WTC11 (cell line): ENCODE results near the gene SEC24C. TPM values are rescaled to one million over a fixed set of nuclear protein-coding genes. Genes with fewer than 3 reads are reported as not detected.
A peak's percentile ranks its signal among the peaks of the same experiment; 100 is the strongest.

Experiments used
- ATAC-seq: fragments of 200-7000 bp; cut with Tn5 transposase; 2 replicates; pipeline ENCODE4 v1.10.0; 2021; ENCODE audit warnings: mild to moderate bottlenecking, moderate library complexity
- CTCF ChIA-PET: fragments of 300-600 bp; sonication (Branson Sonifier 250); formaldehyde crosslinking; loops from one replicate; lab custom pipeline; 2021; ENCODE audit warnings: antibody characterized with exemption; lab: Charles Lee
- POLR2A ChIA-PET: fragments of 350-600 bp; sonication (Branson Sonifier 250); formaldehyde crosslinking; loops from one replicate; lab custom pipeline; 2021; ENCODE audit warnings: antibody characterized with exemption; lab: Charles Lee
- DNase-seq: peaks from one replicate; pipeline ENCODE4 v3.0.0; 2021; ENCODE audit warnings: low spot score
- H3K27ac Mint-ChIP-seq: 2 replicates; pipeline ENCODE4 v1.8.0; 2021; ENCODE audit warnings: mixed read lengths
- H3K27me3 Mint-ChIP-seq: 2 replicates; pipeline ENCODE4 v1.8.0; 2021; ENCODE audit warnings: low read depth, mild to moderate bottlenecking, moderate library complexity, mixed read lengths
- H3K36me3 Mint-ChIP-seq: 2 replicates; pipeline ENCODE4 v1.8.0; 2021; ENCODE audit warnings: mixed read lengths
- H3K4me1 Mint-ChIP-seq: 2 replicates; pipeline ENCODE4 v1.8.0; 2022; ENCODE audit warnings: mixed read lengths
- H3K4me3 Mint-ChIP-seq: 2 replicates; pipeline ENCODE4 v1.8.0; 2021; ENCODE audit warnings: mild to moderate bottlenecking, moderate library complexity, mixed read lengths
- H3K9me3 Mint-ChIP-seq: 2 replicates; pipeline ENCODE4 v1.8.0; 2021; ENCODE audit warnings: mixed read lengths
- EMX1 ChIP-seq: fragments of 250-450 bp; sonication (Bioruptor Pico); IDR thresholded peaks from 2 replicates; pipeline ENCODE4 v1.8.0; 2021; ENCODE audit warnings: mild to moderate bottlenecking
- GABPB1 ChIP-seq: sonication (generic); formaldehyde crosslinking; IDR thresholded peaks from 2 replicates; pipeline ENCODE4 v1.8.1; 2023; ENCODE audit warnings: mild to moderate bottlenecking, missing genetic modification reagents
- GRHL2 ChIP-seq: fragments of 250-450 bp; sonication (Bioruptor Pico); IDR thresholded peaks from 2 replicates; pipeline ENCODE4 v1.8.0; 2022; ENCODE audit warnings: mild to moderate bottlenecking, moderate library complexity; ENCODE audit not compliant: insufficient replicate concordance, severe bottlenecking
- GTF2I ChIP-seq: fragments of 250-450 bp; sonication (Bioruptor Pico); conservative IDR thresholded peaks from 2 replicates; pipeline ENCODE4 v1.4.0; 2021; ENCODE audit warnings: mild to moderate bottlenecking
- NFATC4 ChIP-seq: fragments of 250-450 bp; sonication (Bioruptor Pico); IDR thresholded peaks from 2 replicates; pipeline ENCODE4 v1.9.0; 2021; ENCODE audit warnings: mild to moderate bottlenecking
- NFYB ChIP-seq: sonication (generic); formaldehyde crosslinking; conservative IDR thresholded peaks from 2 replicates; pipeline ENCODE4 v1.8.0; 2022; ENCODE audit warnings: low read depth, missing genetic modification reagents
- ZNF396 ChIP-seq: fragments of 250-450 bp; sonication (Bioruptor Pico); IDR thresholded peaks from 2 replicates; pipeline ENCODE4 v1.8.0; 2021; ENCODE audit warnings: mild to moderate bottlenecking, moderate library complexity, borderline replicate concordance
- total RNA-seq: library from RNA; stranded (reverse); gene quantifications from 3 replicates; pipeline ENCODE4 v1.2.3, GENCODE V29; 2021
- TF ChIP-seq, protein P1 (sequence below): sonication (generic); formaldehyde crosslinking; IDR thresholded peaks from 2 replicates; pipeline ENCODE4 v1.8.0; 2023; ENCODE audit warnings: missing genetic modification reagents, mild to moderate bottlenecking, borderline replicate concordance
- TF ChIP-seq, protein P2 (sequence below): sonication (generic); formaldehyde crosslinking; IDR thresholded peaks from 2 replicates; pipeline ENCODE4 v1.8.1; 2023; ENCODE audit warnings: mild to moderate bottlenecking, missing genetic modification reagents, moderate library complexity
- TF ChIP-seq, protein P3 (sequence below): sonication (generic); formaldehyde crosslinking; IDR thresholded peaks from 2 replicates; pipeline ENCODE4 v1.8.1; 2023; ENCODE audit warnings: mild to moderate bottlenecking, missing genetic modification reagents, moderate library complexity
- TF ChIP-seq, protein P4 (sequence below): fragments of 250-450 bp; sonication (Bioruptor Pico); conservative IDR thresholded peaks from 2 replicates; pipeline ENCODE4 v1.9.0; 2021; ENCODE audit warnings: mild to moderate bottlenecking
- TF ChIP-seq, protein P5 (sequence below): sonication (generic); formaldehyde crosslinking; IDR thresholded peaks from 2 replicates; pipeline ENCODE4 v1.8.1; 2022; ENCODE audit warnings: low read depth, missing genetic modification reagents, borderline replicate concordance
- TF ChIP-seq, protein P6 (sequence below): sonication (generic); formaldehyde crosslinking; IDR thresholded peaks from 2 replicates; pipeline ENCODE4 v1.8.1; 2022; ENCODE audit warnings: low read depth, mild to moderate bottlenecking, moderate library complexity, missing genetic modification reagents, borderline replicate concordance
- TF ChIP-seq, protein P7 (sequence below): sonication (generic); formaldehyde crosslinking; IDR thresholded peaks from 2 replicates; pipeline ENCODE4 v1.8.1; 2023; ENCODE audit warnings: mild to moderate bottlenecking, moderate library complexity, missing genetic modification reagents
- TF ChIP-seq, protein P8 (sequence below): sonication (generic); formaldehyde crosslinking; IDR thresholded peaks from 2 replicates; pipeline ENCODE4 v1.8.0; 2022; ENCODE audit warnings: mild to moderate bottlenecking, missing genetic modification reagents

Gene SEC24C
- total RNA-seq, 1 experiment from 2014 or later, result 74.2 TPM

DNA sequence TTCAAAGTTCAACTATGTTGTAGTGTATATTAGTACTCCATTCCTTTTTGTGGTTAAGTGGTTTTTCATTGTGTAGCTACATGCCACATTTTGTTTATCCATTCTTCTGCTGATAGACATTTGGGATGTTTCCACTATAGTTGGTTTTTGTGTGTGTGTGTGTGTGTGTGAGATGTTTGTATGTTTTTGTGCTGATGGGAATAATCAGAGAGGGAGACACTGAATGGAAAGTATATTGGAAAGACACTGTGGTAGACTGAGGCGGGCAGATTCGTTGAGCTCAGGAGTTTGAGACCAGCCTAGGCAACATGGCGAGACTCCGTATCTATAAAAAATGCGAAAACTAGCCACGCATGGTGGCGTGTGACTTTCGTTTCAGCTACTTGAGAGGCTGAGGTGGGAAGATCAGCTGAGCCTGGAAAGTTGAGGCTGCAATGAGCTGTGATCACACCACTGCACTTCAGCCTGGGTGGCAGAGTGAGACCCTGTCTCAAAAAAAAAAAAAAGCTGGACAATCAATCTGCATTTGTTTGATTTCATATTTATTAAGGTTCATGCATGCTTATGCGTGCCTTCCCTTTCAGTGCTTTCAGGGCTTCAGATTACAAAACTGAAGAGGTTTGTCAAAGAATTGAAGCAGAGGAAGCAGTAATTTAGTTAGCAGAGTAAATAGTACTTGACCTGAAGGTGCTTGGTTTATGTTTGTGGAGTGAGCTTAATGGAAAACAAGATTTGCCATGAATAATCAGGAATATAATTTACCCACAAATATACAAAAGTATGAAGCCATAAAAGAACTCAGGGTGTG, 14.7 kb downstream of the SEC24C start (continued):
- TF ChIP-seq, protein P1, sequence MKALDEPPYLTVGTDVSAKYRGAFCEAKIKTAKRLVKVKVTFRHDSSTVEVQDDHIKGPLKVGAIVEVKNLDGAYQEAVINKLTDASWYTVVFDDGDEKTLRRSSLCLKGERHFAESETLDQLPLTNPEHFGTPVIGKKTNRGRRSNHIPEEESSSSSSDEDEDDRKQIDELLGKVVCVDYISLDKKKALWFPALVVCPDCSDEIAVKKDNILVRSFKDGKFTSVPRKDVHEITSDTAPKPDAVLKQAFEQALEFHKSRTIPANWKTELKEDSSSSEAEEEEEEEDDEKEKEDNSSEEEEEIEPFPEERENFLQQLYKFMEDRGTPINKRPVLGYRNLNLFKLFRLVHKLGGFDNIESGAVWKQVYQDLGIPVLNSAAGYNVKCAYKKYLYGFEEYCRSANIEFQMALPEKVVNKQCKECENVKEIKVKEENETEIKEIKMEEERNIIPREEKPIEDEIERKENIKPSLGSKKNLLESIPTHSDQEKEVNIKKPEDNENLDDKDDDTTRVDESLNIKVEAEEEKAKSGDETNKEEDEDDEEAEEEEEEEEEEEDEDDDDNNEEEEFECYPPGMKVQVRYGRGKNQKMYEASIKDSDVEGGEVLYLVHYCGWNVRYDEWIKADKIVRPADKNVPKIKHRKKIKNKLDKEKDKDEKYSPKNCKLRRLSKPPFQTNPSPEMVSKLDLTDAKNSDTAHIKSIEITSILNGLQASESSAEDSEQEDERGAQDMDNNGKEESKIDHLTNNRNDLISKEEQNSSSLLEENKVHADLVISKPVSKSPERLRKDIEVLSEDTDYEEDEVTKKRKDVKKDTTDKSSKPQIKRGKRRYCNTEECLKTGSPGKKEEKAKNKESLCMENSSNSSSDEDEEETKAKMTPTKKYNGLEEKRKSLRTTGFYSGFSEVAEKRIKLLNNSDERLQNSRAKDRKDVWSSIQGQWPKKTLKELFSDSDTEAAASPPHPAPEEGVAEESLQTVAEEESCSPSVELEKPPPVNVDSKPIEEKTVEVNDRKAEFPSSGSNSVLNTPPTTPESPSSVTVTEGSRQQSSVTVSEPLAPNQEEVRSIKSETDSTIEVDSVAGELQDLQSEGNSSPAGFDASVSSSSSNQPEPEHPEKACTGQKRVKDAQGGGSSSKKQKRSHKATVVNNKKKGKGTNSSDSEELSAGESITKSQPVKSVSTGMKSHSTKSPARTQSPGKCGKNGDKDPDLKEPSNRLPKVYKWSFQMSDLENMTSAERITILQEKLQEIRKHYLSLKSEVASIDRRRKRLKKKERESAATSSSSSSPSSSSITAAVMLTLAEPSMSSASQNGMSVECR, result no peak
- TF ChIP-seq, all 79 proteins: peak for 0

DNA sequence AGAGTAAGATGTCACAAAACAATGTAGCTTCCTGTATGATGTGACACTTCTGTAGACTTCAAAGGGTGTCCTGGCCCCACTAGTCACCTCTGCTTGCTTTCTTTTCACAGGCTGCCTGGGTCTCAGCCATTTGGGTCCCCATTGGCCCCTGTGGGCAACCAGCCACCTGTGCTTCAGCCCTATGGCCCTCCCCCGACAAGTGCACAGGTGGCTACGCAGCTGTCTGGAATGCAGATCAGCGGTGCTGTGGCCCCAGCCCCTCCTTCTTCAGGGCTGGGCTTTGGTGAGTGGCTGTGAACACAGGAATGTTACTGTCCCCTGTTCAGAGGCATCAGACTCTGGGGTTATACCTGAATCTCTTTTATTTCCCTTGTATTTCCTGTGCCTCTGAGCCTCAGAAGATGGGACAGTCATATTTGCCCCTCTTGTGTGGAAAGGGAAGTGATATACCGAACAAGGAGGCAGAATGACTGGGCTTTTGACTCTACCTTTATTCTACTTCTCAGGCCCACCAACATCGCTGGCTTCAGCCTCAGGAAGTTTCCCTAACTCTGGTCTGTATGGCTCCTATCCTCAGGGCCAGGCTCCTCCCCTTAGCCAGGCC, 15.4 kb downstream of the SEC24C start:
- ChIA-PET POLR2A (no interaction called here), CTCF (no interaction called here)
- Mint-ChIP-seq H3K4me3 (no peak overlapping the region), H3K27me3 (no peaks in the 10 kb centered on the region), H3K27ac (no peak overlapping the region), H3K36me3 (peaks cover 30% of the 10 kb centered on the region), H3K9me3 (no peaks in the 10 kb centered on the region), H3K4me1 (no peaks in the 10 kb centered on the region)
- peak; percentile 41; the same call in 1 of the 2 replicates for ATAC-seq
- no peak for DNase-seq
- TF ChIP-seq, protein P2, sequence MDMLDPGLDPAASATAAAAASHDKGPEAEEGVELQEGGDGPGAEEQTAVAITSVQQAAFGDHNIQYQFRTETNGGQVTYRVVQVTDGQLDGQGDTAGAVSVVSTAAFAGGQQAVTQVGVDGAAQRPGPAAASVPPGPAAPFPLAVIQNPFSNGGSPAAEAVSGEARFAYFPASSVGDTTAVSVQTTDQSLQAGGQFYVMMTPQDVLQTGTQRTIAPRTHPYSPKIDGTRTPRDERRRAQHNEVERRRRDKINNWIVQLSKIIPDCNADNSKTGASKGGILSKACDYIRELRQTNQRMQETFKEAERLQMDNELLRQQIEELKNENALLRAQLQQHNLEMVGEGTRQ (CRISPR knock-in tag), result no peak
- TF ChIP-seq GABPB1 (CRISPR knock-in tag) (no peak), EMX1 (no peak)
- TF ChIP-seq, protein P3, sequence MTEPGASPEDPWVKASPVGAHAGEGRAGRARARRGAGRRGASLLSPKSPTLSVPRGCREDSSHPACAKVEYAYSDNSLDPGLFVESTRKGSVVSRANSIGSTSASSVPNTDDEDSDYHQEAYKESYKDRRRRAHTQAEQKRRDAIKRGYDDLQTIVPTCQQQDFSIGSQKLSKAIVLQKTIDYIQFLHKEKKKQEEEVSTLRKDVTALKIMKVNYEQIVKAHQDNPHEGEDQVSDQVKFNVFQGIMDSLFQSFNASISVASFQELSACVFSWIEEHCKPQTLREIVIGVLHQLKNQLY (CRISPR knock-in tag), result no peak

DNA sequence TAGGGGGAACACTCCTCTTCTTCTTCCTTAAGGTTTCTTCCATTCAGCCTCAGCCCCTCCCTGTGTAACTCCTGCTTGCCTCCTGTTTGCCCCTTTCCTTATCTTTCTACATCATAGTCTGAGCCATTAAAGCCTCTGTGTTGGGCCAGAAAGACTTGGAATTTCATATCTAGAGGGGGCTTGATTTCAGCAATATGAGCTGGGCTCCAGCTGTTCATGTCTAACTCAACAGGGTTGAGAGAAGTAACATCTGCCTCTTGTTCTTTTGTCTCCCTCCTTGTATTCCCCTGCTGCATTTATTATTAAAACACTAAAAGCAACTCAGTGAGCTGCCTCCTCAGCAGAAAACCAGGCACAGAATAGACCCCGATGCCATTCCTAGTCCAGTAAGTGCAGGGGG, 17.6 kb downstream of the SEC24C start:
- H3K9me3 Mint-ChIP-seq, result no peaks in the 10 kb centered on the region
- ChIA-PET CTCF (no interaction called here), POLR2A (no interaction called here)
- ATAC-seq, result no peak
- H3K4me1 Mint-ChIP-seq, result no peaks in the 10 kb centered on the region
- no peak overlapping the region for H3K4me3 Mint-ChIP-seq
- H3K36me3 Mint-ChIP-seq, result peaks cover 49% of the 10 kb centered on the region
- H3K27me3 Mint-ChIP-seq, result no peaks in the 10 kb centered on the region
- no peak for DNase-seq
- no peak overlapping the region for H3K27ac Mint-ChIP-seq
- TF ChIP-seq, protein P4, sequence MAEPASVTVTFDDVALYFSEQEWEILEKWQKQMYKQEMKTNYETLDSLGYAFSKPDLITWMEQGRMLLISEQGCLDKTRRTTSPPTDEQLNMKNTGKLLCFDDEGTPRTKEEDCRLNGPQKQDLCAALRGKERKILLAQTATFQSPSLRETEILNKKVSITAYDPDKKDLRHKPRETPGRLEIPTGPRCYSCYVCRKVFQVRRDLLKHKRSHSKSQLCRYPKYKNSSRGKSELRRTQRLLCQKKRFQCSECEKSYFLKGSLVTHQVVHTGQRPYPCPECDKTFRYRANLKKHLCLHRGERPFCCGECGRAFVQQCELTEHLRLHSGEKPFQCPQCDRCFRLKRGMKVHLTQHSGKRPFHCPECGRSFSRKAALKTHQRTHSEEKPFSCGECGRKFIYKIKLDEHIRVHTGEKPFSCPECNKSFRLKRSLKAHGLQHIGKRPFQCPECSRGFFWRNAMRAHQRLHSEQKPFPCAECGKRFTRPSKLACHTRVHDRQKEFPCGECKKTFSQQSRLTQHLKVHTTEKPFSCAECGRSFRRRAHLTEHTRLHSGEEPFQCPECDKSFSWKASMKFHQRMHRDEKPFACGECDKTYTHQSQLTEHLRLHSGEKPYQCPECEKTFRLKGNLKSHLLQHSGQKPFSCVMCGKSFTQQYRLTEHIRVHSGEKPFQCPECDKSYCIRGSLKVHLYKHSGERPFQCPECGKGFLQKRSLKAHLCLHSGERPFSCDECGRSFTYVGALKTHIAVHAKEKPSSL (CRISPR knock-in tag), result no peak
- TF ChIP-seq, protein P5, sequence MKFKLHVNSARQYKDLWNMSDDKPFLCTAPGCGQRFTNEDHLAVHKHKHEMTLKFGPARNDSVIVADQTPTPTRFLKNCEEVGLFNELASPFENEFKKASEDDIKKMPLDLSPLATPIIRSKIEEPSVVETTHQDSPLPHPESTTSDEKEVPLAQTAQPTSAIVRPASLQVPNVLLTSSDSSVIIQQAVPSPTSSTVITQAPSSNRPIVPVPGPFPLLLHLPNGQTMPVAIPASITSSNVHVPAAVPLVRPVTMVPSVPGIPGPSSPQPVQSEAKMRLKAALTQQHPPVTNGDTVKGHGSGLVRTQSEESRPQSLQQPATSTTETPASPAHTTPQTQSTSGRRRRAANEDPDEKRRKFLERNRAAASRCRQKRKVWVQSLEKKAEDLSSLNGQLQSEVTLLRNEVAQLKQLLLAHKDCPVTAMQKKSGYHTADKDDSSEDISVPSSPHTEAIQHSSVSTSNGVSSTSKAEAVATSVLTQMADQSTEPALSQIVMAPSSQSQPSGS, result no peak
- TF ChIP-seq EMX1 (no peak), ZNF396 (CRISPR knock-in tag) (no peak), NFYB (no peak), GRHL2 (no peak), NFATC4 (CRISPR knock-in tag) (no peak), GTF2I (CRISPR knock-in tag) (no peak)
- TF ChIP-seq, protein P6, sequence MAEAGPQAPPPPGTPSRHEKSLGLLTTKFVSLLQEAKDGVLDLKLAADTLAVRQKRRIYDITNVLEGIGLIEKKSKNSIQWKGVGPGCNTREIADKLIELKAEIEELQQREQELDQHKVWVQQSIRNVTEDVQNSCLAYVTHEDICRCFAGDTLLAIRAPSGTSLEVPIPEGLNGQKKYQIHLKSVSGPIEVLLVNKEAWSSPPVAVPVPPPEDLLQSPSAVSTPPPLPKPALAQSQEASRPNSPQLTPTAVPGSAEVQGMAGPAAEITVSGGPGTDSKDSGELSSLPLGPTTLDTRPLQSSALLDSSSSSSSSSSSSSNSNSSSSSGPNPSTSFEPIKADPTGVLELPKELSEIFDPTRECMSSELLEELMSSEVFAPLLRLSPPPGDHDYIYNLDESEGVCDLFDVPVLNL (CRISPR knock-in tag), result no peak
- TF ChIP-seq, protein P7, sequence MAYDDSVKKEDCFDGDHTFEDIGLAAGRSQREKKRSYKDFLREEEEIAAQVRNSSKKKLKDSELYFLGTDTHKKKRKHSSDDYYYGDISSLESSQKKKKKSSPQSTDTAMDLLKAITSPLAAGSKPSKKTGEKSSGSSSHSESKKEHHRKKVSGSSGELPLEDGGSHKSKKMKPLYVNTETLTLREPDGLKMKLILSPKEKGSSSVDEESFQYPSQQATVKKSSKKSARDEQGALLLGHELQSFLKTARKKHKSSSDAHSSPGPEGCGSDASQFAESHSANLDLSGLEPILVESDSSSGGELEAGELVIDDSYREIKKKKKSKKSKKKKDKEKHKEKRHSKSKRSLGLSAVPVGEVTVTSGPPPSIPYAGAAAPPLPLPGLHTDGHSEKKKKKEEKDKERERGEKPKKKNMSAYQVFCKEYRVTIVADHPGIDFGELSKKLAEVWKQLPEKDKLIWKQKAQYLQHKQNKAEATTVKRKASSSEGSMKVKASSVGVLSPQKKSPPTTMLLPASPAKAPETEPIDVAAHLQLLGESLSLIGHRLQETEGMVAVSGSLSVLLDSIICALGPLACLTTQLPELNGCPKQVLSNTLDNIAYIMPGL, result no peak
- TF ChIP-seq, protein P8, sequence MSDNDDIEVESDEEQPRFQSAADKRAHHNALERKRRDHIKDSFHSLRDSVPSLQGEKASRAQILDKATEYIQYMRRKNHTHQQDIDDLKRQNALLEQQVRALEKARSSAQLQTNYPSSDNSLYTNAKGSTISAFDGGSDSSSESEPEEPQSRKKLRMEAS, result no peak
